Liver (tissue), 9 donors: ENCODE data around the gene GDPD5. TPM values are rescaled to one million over a fixed set of nuclear protein-coding genes. Genes with fewer than 3 reads are reported as not detected.

Source experiments
- DNase-seq: peaks from one replicate; pipeline ENCODE4 v3.0.0-alpha.2; 2017; ENCODE audit warnings: low spot score
- H3K27ac ChIP-seq, 2 donors: one replicate each; pipeline ENCODE4 v1.7.0; 2013; ENCODE audit warnings: inconsistent platforms in 2 of 2, low read length in 2 of 2, control low read depth in 1 of 2, low read depth in 1 of 2, mild to moderate bottlenecking in 1 of 2
- H3K27me3 ChIP-seq, 4 donors: one replicate each; pipeline versions ENCODE4 v1.6.1 to v1.7.0; 2013; ENCODE audit warnings: low read length in 3 of 4, inconsistent platforms in 1 of 4, mild to moderate bottlenecking in 1 of 4, moderate library complexity in 1 of 4; ENCODE audit not compliant: control insufficient read depth in 4 of 4, insufficient read depth in 4 of 4
- H3K36me3 ChIP-seq, 4 donors: one replicate each; pipeline versions ENCODE4 v1.6.1 to v1.7.0; 2013; ENCODE audit warnings: low read length in 3 of 4, mild to moderate bottlenecking in 3 of 4, low read depth in 1 of 4, moderate library complexity in 1 of 4; ENCODE audit not compliant: control insufficient read depth in 4 of 4, insufficient read depth in 3 of 4
- H3K4me1 ChIP-seq, 4 donors: one replicate each; pipeline versions ENCODE4 v1.6.1 to v1.7.0; 2013; ENCODE audit warnings: low read length in 3 of 4, mild to moderate bottlenecking in 3 of 4, moderate library complexity in 1 of 4; ENCODE audit not compliant: control insufficient read depth in 4 of 4, insufficient read depth in 4 of 4
- H3K4me3 ChIP-seq, 3 donors: one replicate each; pipeline versions ENCODE4 v1.6.1 to v1.7.0; 2013; ENCODE audit warnings: low read length in 3 of 3, control low read depth in 1 of 3, low read depth in 1 of 3, mild to moderate bottlenecking in 1 of 3
- H3K9ac ChIP-seq, 2 donors: one replicate each; pipeline ENCODE4 v1.7.0; 2013; ENCODE audit warnings: low read length in 2 of 2, mild to moderate bottlenecking in 2 of 2, moderate library complexity in 2 of 2, control low read depth in 1 of 2, low read depth in 1 of 2
- H3K9me3 ChIP-seq, 4 donors: one replicate each; pipeline versions ENCODE4 v1.6.1 to v1.7.0; 2013; ENCODE audit warnings: low read length in 3 of 4; ENCODE audit not compliant: control insufficient read depth in 4 of 4
- CTCF ChIP-seq: fragments of 150-350 bp; IDR thresholded peaks from 2 replicates; pipeline ENCODE4 v1.5.1; 2017; ENCODE audit warnings: improper control_type of control experiment, low read depth, low read length; ENCODE audit not compliant: missing input control
- FOXA2 ChIP-seq: IDR thresholded peaks from 2 replicates; pipeline ENCODE4 v1.6.1; 2016; ENCODE audit warnings: antibody characterized with exemption
- GABPA ChIP-seq, 2 donors: IDR thresholded peaks in 1 of 2; conservative IDR thresholded peaks in 1 of 2; 2 replicates each; pipeline ENCODE4 v1.6.1; 2016; ENCODE audit warnings: antibody characterized with exemption in 2 of 2, mild to moderate bottlenecking in 1 of 2, moderate library complexity in 1 of 2
- HNF4A ChIP-seq, 2 donors: conservative IDR thresholded peaks; 2 replicates each; pipeline ENCODE4 v1.6.1; 2016; ENCODE audit warnings: antibody characterized with exemption in 2 of 2, mild to moderate bottlenecking in 2 of 2
- HNF4G ChIP-seq: IDR thresholded peaks from 2 replicates; pipeline ENCODE4 v1.6.1; 2016; ENCODE audit warnings: antibody characterized with exemption
- RAD21 ChIP-seq, 2 donors: IDR thresholded peaks; 2 replicates each; pipeline ENCODE4 v1.6.1; 2016; ENCODE audit warnings: antibody characterized with exemption in 2 of 2, mild to moderate bottlenecking in 2 of 2
- REST ChIP-seq: IDR thresholded peaks from 2 replicates; pipeline ENCODE4 v1.6.1; 2016; ENCODE audit warnings: antibody characterized with exemption, mild to moderate bottlenecking
- RXRA ChIP-seq, 2 donors: IDR thresholded peaks; 2 replicates each; pipeline ENCODE4 v1.6.1; 2017 to 2018; ENCODE audit warnings: antibody characterized with exemption in 2 of 2, mild to moderate bottlenecking in 1 of 2
- TAF1 ChIP-seq: conservative IDR thresholded peaks from 2 replicates; pipeline ENCODE4 v1.6.1; 2016; ENCODE audit warnings: antibody characterized with exemption, mild to moderate bottlenecking
- YY1 ChIP-seq: IDR thresholded peaks from 2 replicates; pipeline ENCODE4 v1.6.1; 2016; ENCODE audit warnings: antibody characterized with exemption, mild to moderate bottlenecking
- WGBS: extraction: QIAGEN DNeasy Blood & Tissue Kit; methylation state at CpG from one replicate; pipeline ENCODE4 v1.1.7; 2013; 5-methylcytosine and 5-hydroxymethylcytosine counted together
- polyA plus RNA-seq, 2 donors: library from polyadenylated mRNA; stranded (reverse) in 1 of 2; unstranded in 1 of 2; fragments of 200-250 nt in 1 of 2; fragments of >200 nt in 1 of 2; fragmentation: Nextera tagmentation in 1 of 2; extraction: Ambion mirVana in 1 of 2; gene quantifications; one replicate each; pipeline versions ENCODE4 v1.2.1 to v1.2.3, GENCODE V29; 2013 to 2015
- total RNA-seq, 2 donors: library from RNA; depleted of rRNA; stranded (reverse); fragments of >200 nt; gene quantifications; one replicate each; pipeline ENCODE4 v1.2.3, GENCODE V29; 2014
- TF ChIP-seq, protein P1 (sequence below): IDR thresholded peaks from 2 replicates; pipeline ENCODE4 v1.6.1; 2016; ENCODE audit warnings: antibody characterized with exemption
- donor health status: healthy.
- donor health status: healthy.
- donor health status: healthy.
- donor health status: healthy.
- donor health status: healthy.

The GDPD5 gene
- total and polyA plus RNA-seq, 4 donors: 3.0 to 22.8 (median 4.2) TPM

DNA sequence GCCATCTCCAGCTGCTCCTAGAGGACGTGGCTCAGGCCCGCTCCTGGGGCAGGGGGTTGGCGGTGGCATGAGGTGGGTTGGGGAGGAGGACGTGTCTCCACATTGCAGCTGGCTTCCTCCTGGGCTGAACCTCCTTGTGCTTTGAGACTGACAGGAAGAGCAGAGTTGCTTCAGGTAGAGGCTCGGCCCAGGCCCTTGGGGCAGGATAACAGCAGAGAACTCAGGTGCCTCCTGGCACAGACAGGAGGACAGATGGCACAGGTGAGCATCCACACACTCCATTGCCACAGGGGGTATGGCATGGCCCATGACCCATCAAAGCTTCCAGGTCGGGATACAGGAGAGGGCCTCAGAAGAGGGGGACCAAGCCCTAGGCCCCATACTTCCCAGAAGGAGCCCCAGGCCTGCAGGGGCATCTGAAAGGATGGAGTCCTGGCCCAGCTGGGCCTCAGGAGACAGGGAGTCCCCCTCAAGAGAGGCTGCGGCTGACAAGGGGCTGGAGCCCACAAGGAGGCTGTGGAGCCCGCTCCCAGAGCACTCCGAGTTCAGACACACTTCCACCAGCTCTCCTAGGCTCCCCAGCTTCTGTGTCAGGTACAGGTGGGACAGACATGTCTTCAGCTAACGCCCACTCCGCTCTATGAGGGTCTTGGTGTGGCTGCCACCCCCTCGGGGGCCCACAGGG, 90.7 kb downstream of the GDPD5 start (continued):
- TF ChIP-seq CTCF (no peak), HNF4A (conservative IDR thresholded peaks at IDR 0.05) (no peak), FOXA2 (no peak), RAD21 (IDR thresholded peaks at IDR 0.05) (no peak), YY1 (no peak)

DNA sequence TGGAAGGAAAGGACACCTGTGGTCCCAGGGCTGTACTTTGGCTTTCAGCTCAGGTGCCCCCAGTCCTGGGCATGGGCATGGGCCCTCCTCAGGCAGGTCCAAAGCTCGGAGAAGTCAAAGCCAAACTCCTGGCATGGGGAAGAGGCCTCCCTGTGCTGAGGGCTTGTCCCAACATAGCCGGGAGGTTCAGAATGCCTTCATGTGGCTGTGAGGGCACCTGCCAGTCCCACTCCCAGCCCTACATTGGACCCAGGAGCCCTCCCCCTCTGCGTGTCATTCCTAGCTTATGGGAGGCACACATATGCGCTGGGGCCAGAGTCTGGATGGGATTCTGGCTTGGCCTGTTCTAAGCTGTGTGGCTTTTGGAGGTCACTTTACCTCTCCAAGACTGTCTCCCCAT, 91.7 kb downstream of the GDPD5 start:
- no peak for DNase-seq
- H3K9ac ChIP-seq: no peak overlapping the region
- peaks cover 0 to 9% (median 4%) of the 10 kb centered on the region in 4 donors for H3K27me3 ChIP-seq
- H3K4me3 ChIP-seq: no peak overlapping the region
- H3K36me3 ChIP-seq: no peaks in the 10 kb centered on the region
- whole genome bisulfite sequencing: 99% methylated on average over 4 of the region's 4 CpGs
- peaks cover 3 to 15% (median 6%) of the 10 kb centered on the region in 4 donors for H3K4me1 ChIP-seq
- no peak for TF ChIP-seq FOXA2
- TF ChIP-seq RAD21 (IDR thresholded peaks at IDR 0.05): no peak
- TF ChIP-seq CTCF: no peak
- TF ChIP-seq HNF4G: no peak
- no peak for TF ChIP-seq TAF1
- TF ChIP-seq RXRA (IDR thresholded peaks at IDR 0.05): no peak
- no peak for TF ChIP-seq GABPA (IDR thresholded peaks at IDR 0.05 in 1 of 2, conservative IDR thresholded peaks at IDR 0.05 in 1 of 2)
- no peak overlapping the region for H3K27ac ChIP-seq
- H3K9me3 ChIP-seq: peaks cover 0 to 5% (median 1%) of the 10 kb centered on the region in 4 donors

GRCh38 chr11:75433443-75433842, 92.3 kb downstream of the GDPD5 start:
- 81% methylated on average over 6 of the region's 6 CpGs for WGBS
- H3K9me3 ChIP-seq: peaks cover 0 to 5% (median 1%) of the 10 kb centered on the region in 4 donors
- no peaks in the 10 kb centered on the region for H3K36me3 ChIP-seq
- no peak overlapping the region for H3K27ac ChIP-seq
- H3K4me3 ChIP-seq: no peak overlapping the region
- H3K9ac ChIP-seq: no peak overlapping the region
- TF ChIP-seq HNF4G: no peak
- TF ChIP-seq, protein P1, sequence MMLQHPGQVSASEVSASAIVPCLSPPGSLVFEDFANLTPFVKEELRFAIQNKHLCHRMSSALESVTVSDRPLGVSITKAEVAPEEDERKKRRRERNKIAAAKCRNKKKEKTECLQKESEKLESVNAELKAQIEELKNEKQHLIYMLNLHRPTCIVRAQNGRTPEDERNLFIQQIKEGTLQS: no peak
- TF ChIP-seq REST: no peak
- no peak for DNase-seq
- H3K4me1 ChIP-seq: peaks cover 3 to 16% (median 6%) of the 10 kb centered on the region in 4 donors
- peaks cover 0 to 11% (median 5%) of the 10 kb centered on the region in 4 donors for H3K27me3 ChIP-seq
